GM18502 (cell line): Measurements from ENCODE around the gene OR10H1.
"Not testable (repeated sequence)": the region's sequence is repeated elsewhere in the genome, so short reads cannot be mapped to it uniquely, and the experiment has no call there.

Experiments
- ATAC-seq: cut with Tn5 transposase; IDR thresholded peaks from one replicate; pipeline ENCODE4 v1.9.1; 2021; ENCODE audit warnings: mild to moderate bottlenecking; ENCODE audit not compliant: unreplicated experiment, poor library complexity

OR10H1 gene

GRCh38 chr19:15776991-15777970, 38.2 kb downstream of the OR10H1 start:
- ATAC-seq = no peak

- no peak for ATAC-seq
Observed at GRCh38 chr19:15776264-15776663, 39.2 kb downstream of the OR10H1 start.

GRCh38 chr19:15775249-15775648, 40.2 kb downstream of the OR10H1 start:
- ATAC-seq = no peak

GRCh38 chr19:15774159-15774558, 41.3 kb downstream of the OR10H1 start:
- not testable (repeated sequence) for ATAC-seq

GRCh38 chr19:15769586-15769985, 45.9 kb downstream of the OR10H1 start:
- ATAC-seq = no peak

GRCh38 chr19:15759962-15760565, 55.4 kb downstream of the OR10H1 start:
- no peak for ATAC-seq

- ATAC-seq = no peak
Observed at GRCh38 chr19:15758379-15758778, 57.1 kb downstream of the OR10H1 start.
